Esophagus mucosa (tissue), 1 donor: Measurements from ENCODE around the gene NEU4. TPM values are rescaled to one million over a fixed set of nuclear protein-coding genes. Genes with fewer than 3 reads are reported as not detected.
"Not testable (repeated sequence)": the region's sequence is repeated elsewhere in the genome, so short reads cannot be mapped to it uniquely, and the experiment has no call there.

Experiments used
- ATAC-seq: fragments of 200-7000 bp; cut with Tn5 transposase; one replicate; pipeline ENCODE4 v1.9.1; 2020
- total RNA-seq: library from RNA; stranded (reverse); gene quantifications from one replicate; pipeline ENCODE4 v1.2.4, GENCODE V29; 2023
- donor health status: DM: yes; HTN: yes; CAD: no.

NEU4 gene
- total RNA-seq, 1 donor from 2014 or later = not detected

GRCh38 chr2:241799522-241800197 is 9.3 kb upstream of the NEU4 start:
- ATAC-seq = no peak

GRCh38 chr2:241800198-241800903 is 8.6 kb upstream of the NEU4 start:
- ATAC-seq = not testable (repeated sequence)

GRCh38 chr2:241801611-241802420 is 7.2 kb upstream of the NEU4 start:
- ATAC-seq = no peak

GRCh38 chr2:241802421-241803318 is 6.3 kb upstream of the NEU4 start:
- ATAC-seq = peak; percentile 5

- peak; percentile 65 for ATAC-seq
These were observed 5.3 kb upstream of the NEU4 start for GRCh38 chr2:241803387-241804325.

GRCh38 chr2:241804326-241805229 is 4.4 kb upstream of the NEU4 start:
- peak; percentile 27 for ATAC-seq

- not testable (repeated sequence) for ATAC-seq
These were observed 2.8 kb upstream of the NEU4 start for GRCh38 chr2:241806217-241806616.

- no peak for ATAC-seq
These were observed 807 bp upstream of the NEU4 start for GRCh38 chr2:241808051-241808720.

GRCh38 chr2:241809383-241810306 is 652 bp downstream of the NEU4 start:
- no peak for ATAC-seq

- ATAC-seq = no peak
These were observed 1.6 kb downstream of the NEU4 start for GRCh38 chr2:241810307-241811200.

GRCh38 chr2:241811201-241811951 is 2.4 kb downstream of the NEU4 start:
- no peak for ATAC-seq

GRCh38 chr2:241811952-241812729 is 3.1 kb downstream of the NEU4 start:
- no peak for ATAC-seq

- ATAC-seq = no peak
These were observed 4.0 kb downstream of the NEU4 start for GRCh38 chr2:241812730-241813643.

- no peak for ATAC-seq
These were observed 4.8 kb downstream of the NEU4 start for GRCh38 chr2:241813644-241814392.
